ENCODE measurements around the gene ARMC10. TPM values are rescaled to one million over a fixed set of nuclear protein-coding genes. Genes with fewer than 3 reads are reported as not detected.

The ARMC10 gene
- total RNA-seq, 1 donor from 2014 or later: 43.7 TPM

DNA sequence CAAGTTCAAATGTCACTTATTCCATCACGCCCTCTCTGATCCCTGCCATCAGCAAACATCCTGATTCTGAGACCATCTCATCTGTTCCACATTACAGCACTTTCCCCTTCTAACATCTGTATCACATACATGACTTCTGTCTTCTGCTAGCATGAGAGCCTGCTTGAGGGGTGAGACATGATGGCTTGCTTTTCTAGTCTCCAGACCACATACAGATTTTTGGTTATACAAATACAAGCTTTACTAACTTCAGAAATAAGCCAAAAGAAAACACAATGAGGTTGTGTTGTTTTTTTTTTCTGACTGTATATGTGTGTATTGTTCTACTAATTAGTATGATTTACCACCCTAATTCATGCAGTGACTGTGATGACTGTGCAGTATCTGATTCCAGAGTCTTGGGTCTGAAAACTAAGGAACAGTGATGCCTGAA lies 39.7 kb downstream of the ARMC10 start:
- DNase-seq (ENCODE audit: low spot score, unreplicated experiment): no peak
- Mint-ChIP-seq H3K4me1 (ENCODE audit: low read depth) (no peaks in the 10 kb centered on the region), H3K9me3 (ENCODE audit: low read depth) (peaks cover 6% of the 10 kb centered on the region), H3K27ac (no peak overlapping the region), H3K4me3 (ENCODE audit: low read depth) (no peak overlapping the region), H3K27me3 (no peaks in the 10 kb centered on the region), H3K36me3 (ENCODE audit: insufficient read depth) (peaks cover 29% of the 10 kb centered on the region)
- TF ChIP-seq CTCF (IDR thresholded peaks at IDR 0.05; ENCODE audit: unreplicated experiment): no peak

DNA sequence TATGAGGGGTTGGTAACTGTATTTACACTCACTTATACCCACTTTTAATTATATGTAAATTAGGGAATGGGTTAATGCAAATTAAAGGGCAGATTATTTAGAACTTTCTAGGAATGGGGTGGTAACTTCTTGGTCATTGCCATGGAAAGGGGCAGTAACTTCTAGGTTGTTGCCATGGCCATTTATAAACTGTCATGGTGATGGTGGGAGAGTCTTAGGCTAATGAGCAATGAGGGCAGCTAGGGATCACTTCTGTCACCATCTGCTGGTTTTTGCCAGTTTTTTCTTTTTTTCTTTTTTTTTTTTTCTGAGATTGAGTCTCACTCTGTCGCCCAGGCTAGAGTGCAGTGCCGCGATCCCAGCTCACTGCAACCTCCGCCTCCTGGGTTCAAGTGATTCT lies 40.8 kb downstream of the ARMC10 start:
- Mint-ChIP-seq H3K27ac (no peak overlapping the region), H3K4me3 (ENCODE audit: low read depth) (no peak overlapping the region), H3K36me3 (ENCODE audit: insufficient read depth) (peaks cover 27% of the 10 kb centered on the region), H3K9me3 (ENCODE audit: low read depth) (peaks cover 3% of the 10 kb centered on the region), H3K27me3 (no peaks in the 10 kb centered on the region), H3K4me1 (ENCODE audit: low read depth) (no peaks in the 10 kb centered on the region)
- no peak for DNase-seq (ENCODE audit: low spot score, unreplicated experiment)
- no peak for TF ChIP-seq CTCF (IDR thresholded peaks at IDR 0.05; ENCODE audit: unreplicated experiment)

GRCh38 chr7:103116511-103116910 lies 41.6 kb downstream of the ARMC10 start:
- Mint-ChIP-seq H3K9me3 (ENCODE audit: low read depth) (no peaks in the 10 kb centered on the region), H3K4me3 (ENCODE audit: low read depth) (no peak overlapping the region), H3K4me1 (ENCODE audit: low read depth) (no peaks in the 10 kb centered on the region), H3K27me3 (no peaks in the 10 kb centered on the region), H3K36me3 (ENCODE audit: insufficient read depth) (peaks cover 20% of the 10 kb centered on the region), H3K27ac (no peak overlapping the region)
- no peak for TF ChIP-seq CTCF (IDR thresholded peaks at IDR 0.05; ENCODE audit: unreplicated experiment)
- DNase-seq (ENCODE audit: low spot score, unreplicated experiment): no peak

- H3K4me3 Mint-ChIP-seq (ENCODE audit: low read depth): no peak overlapping the region
- no peaks in the 10 kb centered on the region for H3K4me1 Mint-ChIP-seq (ENCODE audit: low read depth)
- H3K27me3 Mint-ChIP-seq: no peaks in the 10 kb centered on the region
- no peak overlapping the region for H3K27ac Mint-ChIP-seq
- no peak for DNase-seq (ENCODE audit: low spot score, unreplicated experiment)
- H3K36me3 Mint-ChIP-seq (ENCODE audit: insufficient read depth): peaks cover 17% of the 10 kb centered on the region
- no peaks in the 10 kb centered on the region for H3K9me3 Mint-ChIP-seq (ENCODE audit: low read depth)
- TF ChIP-seq CTCF (IDR thresholded peaks at IDR 0.05; ENCODE audit: unreplicated experiment): no peak
These were observed 42.1 kb downstream of the ARMC10 start for GRCh38 chr7:103116991-103117390.

- Mint-ChIP-seq H3K4me3 (ENCODE audit: low read depth) (no peak overlapping the region), H3K27me3 (no peaks in the 10 kb centered on the region), H3K27ac (no peak overlapping the region), H3K9me3 (ENCODE audit: low read depth) (no peaks in the 10 kb centered on the region), H3K36me3 (ENCODE audit: insufficient read depth) (peaks cover 14% of the 10 kb centered on the region), H3K4me1 (ENCODE audit: low read depth) (no peaks in the 10 kb centered on the region)
- TF ChIP-seq CTCF (IDR thresholded peaks at IDR 0.05; ENCODE audit: unreplicated experiment): no peak
- DNase-seq (ENCODE audit: low spot score, unreplicated experiment): no peak
These were observed 42.5 kb downstream of the ARMC10 start for GRCh38 chr7:103117465-103117864.
